Stimulated activated CD8-positive, alpha-beta memory T cell treated with anti-CD3 and anti-CD28 coated beads, Interleukin-4, amount 100 ng/mL, for 48 hours (primary cell): ENCODE data around the gene FLAD1.

Source experiments
- DNase-seq: peaks from one replicate; pipeline ENCODE4 v3.0.0-alpha.2; 2020

Gene FLAD1

DNA sequence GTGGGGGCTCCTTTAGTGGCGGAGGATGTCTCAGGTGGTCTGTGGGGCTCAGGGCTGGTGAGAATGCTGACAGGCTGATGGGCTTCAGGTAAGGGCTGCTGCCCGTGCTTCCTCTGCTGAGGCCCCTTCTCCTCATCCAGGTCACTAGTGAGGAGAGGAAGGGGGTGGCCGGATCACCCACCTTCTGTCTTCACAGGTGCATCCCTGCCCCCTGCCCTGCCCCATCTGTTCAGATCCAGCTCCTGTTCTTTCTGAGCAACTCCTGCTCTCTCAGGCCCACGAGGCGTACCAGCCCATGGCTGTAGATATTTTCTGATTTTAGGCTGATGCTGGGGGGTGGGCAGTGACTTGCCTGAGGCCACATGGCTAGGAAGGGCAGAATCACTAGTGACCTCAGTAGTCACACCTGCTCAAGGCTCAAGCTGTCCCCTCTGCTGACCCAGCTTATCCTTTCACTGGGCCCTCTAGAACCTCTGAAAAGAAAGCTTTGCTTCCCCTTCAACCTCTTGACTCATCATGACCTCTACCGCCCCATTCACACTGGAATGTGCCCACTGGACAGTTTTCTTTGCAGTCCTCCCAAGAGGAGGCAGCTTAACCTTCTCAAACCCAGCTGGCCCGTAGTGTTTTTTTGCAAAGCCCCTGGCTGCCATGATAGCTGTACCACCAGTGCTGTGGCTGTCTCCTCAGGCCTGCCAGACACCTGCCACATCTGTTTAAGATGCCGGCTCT, 35.6 kb downstream of the FLAD1 start:
- DNase-seq = no peak

DNA sequence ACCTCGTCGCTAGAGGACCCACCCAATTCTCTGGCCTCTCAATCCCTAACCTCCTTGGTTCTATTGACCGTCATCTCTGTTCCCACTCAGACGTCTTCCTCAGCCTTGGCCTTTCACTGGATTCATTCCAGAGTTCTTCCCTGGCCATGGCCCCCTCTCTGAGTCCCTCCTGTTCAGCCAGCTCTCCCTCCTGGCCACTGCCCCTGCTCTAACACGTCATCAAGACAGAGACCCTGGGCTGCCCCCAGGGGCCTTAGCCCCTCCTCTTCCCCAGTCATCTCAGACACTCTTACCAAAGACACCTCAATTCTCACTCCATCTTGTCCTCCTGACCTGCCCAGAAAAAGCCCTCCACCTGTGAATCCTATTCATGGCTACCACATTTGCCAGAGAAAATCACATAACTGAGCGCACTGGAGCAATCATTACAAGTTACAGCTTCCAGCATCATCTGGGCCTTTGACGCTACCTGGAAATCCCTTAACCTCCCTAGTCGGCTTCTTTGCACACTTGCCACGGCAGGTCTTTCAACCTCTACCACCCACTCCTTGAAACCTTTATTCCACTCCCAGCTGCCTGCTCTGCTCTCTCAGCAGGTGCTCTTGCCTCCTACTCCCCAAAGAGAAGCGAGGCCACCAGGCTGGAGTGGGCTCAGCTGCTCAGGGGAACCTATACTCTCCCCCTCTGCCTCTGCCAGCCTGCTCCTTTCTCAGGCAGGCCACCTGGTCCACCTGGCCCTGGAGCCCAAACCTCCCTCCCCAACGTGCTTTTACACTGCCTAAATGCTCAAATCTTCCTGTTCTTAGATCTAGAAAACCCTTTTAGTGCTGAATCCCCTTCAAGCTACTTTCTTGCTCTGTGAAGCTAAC, 36.5 kb downstream of the FLAD1 start:
- DNase-seq = no peak

DNA sequence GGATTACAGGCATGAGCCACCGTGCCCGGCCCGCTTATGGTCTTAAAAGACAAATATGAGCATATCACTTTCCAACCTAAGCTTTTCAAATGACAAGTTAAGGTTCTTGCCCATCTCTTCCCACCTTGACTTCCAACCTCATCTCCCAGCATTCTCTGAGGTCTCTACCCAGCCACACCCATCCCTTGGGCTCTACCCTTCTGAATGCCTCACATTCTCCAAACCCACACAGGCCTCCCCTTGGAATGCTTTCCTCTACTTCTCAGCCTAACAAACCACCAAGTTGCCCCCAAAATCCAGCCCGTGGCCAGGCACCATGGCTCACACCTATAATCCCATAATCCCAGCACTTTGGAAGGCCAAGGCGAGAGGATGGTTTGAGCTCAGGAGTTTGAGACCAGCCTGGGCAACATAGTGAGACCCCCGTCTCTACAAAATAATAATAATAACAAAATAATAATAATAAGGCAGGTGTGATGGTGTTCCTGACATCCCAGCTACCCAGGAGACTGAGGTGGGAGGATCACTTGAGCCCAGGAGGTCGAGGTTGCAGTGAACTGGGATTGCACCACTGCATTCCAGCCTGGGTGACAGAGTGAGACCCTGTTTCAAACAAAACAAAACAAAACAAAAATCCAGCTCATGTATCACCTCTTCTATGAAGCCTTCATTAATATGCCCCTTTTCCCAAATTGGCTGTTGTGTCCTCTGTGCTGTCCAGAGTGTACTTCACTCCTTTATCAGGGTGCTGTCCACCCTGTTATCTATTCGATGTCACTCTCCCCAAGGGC, 39.2 kb downstream of the FLAD1 start:
- no peak for DNase-seq

DNA sequence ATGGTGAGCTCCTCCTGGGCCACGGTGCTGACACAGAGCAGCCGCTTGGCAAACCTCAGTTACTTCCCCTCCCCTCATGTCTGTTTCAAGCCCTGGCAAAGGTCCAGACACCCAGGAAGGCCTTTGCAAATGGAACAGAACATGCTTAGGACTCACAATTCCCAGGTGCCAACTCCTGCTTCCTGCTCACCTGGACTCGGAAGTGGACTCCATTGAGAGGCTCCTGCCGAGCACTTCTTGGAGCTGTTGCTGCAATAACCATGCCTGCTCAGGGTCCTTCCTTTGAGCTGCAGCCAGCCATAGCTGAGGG, 39.7 kb downstream of the FLAD1 start:
- DNase-seq = no peak

DNA sequence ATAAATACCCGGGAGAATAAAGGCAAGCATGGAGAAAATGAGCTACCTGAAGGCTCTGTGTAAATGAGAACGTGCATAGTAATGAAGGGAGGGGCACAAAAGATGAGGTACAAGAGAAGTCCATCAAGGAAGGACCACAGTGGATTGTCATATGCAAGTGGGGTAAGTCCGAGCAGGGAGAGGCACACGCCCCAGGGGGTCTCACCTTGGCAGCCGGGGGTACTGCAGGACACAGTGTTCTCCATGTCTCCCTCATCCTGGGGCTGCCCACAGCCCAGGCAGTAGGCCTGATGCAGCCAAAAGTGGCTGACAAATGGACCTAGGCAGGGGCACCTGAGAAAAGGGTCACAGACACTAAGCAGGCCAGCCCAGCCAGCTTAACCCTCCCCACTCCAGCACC, 40.5 kb downstream of the FLAD1 start:
- no peak for DNase-seq

DNA sequence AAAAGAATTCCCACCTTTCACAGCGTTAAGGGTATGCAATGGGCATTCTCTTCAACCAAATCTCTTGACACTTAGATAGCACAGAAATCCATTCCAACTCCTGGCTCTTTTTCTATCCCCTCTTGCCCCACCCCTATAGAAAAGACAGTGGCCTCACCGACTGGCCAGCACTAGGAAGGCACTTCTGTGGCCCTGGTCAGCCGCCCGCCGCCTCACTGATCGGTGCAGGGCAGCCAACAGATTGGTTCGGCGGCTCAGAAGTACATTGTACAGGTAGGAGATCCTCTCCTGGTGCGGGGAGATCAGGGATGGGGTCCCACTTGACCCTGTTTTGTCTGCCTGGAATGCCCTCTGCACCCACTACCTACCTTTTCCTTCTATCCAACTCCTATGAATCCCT, 41.2 kb downstream of the FLAD1 start:
- no peak for DNase-seq

DNA sequence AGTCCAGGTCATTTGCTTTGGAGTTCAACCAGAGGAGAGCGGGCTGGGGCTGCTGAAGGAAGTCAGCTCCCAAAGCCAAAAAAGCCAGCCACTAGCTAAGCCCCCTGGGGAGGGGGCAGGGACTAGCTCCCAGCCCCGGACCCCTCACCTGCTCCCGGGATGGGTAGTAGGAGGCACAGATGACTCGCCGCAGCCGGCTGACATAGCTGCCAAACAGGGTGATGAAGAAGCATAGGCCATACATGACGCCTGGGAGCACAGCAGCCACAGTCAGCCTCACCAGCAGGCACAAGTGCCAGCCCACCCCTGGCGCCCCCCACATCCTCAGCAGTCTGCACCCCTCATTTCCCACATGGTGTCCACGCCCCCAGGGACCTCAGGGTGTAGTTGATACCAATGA, 43.0 kb downstream of the FLAD1 start:
- DNase-seq = no peak

DNA sequence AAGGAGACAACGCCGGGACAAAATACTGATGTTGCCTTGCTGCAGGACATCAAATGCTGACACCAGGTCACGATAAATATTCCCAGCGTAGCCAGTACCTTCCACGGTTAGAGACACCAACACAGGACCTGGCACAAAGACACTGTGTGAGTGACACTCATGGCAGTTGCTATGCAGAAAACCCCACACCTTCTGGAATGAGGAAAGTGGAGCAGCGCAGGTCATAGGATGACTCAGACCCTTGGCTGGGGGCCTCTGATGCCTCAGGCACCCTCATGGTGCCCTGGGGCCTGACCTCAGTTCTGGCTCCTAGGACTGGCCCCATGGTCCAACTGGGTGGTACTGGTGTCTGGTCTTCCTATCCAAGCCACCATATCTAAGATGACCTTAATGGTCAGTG, 43.4 kb downstream of the FLAD1 start:
- no peak for DNase-seq

DNA sequence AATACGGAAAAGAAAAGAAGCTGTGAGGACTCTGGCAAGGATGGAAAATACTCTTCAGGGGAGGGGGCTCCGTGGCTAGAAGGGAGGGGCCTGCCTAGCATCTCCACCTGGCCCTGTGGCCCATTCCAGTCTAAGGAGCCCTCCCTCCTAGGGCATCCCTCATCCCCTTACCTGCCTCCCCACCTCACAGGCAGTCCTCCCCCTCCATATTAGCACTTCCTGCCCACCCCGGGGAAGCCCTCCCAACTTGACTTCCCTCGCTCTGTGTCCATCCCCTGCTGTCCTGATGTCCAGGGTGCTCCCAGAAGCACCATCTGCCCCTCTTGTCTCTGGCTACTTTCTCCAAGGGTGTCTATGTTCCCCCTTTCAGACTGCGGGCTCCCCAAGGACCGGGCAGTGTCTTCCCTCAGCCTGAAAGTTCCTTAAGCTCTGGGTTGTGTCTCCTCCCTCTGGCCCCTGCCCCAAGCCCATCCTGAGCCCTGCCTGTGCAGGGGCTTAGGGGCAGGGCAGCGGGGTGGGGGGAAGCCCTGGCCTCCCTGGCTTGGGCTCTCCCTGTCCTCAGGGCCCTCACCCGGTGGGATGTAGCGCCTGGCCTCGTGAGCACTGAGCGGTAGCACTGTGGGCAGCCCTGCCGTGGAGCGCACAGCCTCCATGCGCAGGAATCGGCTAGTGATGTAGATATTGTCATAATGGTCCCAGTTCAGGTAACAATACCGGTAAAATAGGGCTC, 46.5 kb downstream of the FLAD1 start:
- DNase-seq = no peak

DNA sequence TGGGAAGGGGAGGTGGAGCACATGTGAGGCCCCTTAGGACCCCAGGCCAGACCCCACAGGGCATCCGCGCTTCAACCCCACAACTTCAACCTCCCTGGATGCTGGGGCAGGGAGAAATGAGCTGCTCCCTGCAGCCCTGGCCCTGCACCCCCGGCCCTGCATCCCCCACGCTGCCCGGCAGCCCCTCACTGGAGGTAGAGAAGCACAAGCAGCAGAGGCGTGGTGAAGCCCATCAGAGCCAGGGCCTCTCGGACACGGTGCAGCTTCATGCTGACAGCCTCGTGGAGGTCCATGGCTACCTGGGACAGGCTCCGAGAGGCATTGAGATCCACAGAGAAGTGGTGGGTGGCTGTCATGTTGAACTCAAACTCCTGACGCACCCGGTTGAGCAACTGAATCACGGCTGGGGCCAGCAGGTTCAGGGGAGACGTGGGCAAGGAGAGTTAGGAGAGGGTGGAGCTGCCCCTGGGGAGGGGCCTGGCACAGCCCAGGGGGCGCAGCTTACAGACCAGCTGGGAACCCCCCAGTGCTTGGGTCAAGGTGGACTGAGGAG, 47.2 kb downstream of the FLAD1 start:
- no peak for DNase-seq

DNA sequence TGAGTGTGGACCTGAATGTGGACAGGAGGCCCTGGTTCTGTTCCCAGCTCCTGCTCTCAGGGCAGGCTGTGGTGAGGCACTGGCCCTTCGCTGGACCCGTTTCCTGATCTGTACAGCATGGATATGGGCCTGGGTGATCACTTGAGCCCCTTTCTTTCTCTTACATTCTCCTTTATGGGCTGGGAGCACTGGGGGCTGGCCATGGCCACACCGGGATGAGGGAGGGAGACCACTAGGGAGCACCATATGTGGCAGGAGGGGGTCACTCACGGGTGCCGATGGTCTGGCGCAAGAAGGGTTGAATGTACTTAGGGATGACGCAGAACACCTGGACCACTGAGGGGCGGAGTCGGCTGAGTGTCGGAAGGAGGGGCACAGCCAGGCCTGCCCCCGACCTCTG, 47.8 kb downstream of the FLAD1 start:
- no peak for DNase-seq

DNA sequence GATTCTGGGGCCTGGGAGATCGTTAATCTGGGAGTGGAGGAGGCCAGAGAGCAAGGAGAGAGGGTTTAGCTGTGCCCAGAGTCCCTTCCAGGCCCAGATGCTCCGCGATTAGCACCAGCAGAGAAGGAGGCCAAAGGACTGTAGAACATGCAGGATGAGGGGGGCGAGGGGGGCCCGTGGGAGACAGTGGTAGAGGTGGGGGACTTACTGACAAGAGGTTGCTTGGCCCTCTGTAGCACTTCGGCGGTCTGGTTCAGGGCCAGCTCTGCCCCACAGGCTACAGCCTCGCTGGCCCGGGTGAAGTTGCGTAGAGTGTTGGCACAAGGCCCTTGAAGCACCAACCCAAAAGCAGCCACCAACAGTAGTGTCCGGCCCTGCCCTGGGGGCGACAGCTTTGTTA, 49.7 kb downstream of the FLAD1 start:
- no peak for DNase-seq

DNA sequence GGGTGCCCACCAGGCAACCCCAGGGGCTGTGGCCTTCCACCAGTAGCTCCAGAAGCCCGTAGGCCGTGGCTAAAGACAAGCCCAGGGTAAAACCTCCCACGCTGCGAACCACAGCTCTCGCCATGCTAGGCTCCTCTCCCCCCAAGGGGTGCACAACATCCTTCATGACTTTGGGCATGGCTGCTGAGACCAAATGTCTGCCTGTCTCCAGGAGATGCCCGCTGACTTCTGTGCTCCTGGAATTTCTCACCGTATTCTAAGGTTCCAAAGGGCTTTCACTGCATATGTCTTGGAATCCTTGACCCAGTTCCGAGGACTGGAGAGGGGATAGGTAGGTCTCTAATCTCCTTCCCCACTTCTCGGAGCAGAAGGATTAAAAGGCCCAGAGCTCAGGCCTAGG, 50.4 kb downstream of the FLAD1 start, which contains the start of the genes DCST1 and DCST2:
TSS of gene DCST1 (plus strand) at position 301 of the 400 bp plus-strand sequence. CDS start 213 bp downstream, outside the sequence.
TSS of gene DCST2 (minus strand) at position 258 of the 400 bp plus-strand sequence. CDS start at position 178, 80 bp downstream.
- DNase-seq = no peak

DNA sequence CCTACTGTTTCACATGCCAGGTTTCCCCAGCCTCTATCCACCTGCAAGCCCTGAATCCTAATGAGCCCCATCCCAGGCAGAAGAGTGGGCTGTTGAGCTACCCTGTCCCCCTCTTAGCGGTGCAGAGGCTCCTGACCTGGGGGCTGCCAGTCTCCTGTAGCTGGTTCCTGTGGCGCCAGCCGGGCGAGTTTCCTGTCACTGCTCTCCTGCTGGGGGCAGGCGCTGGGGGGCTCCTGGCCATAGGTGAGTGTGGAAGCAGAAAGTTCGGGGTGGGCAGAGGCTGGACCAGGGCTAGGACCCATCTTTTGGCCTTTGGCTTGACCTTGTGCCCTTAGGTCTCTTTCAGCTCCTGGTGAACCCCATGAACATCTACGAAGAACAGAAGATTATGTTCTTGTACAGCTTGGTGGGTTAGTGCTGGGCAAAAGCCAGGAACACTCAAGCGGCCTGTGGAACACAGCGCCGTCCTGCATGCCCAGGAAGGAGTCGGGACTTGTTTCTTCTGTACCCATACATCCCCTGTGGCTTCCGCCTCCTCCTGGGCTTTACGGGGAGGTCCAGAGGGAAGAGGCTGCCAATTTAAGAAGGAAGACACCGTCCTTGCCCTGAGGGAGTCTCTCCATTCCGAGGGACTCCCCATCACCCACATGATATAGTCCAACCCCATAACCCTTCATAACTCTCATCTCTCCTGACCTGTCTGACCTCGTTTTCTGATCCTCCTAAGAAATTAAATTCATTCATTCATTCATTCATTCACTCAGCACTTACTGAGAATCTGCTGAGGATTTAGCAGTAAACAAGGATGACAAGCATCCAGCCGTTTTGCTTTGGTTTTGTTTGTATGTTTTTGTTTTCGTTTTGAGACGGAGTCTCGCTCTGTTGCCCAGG, 51.4 kb downstream of the FLAD1 start:
- DNase-seq = no peak

DNA sequence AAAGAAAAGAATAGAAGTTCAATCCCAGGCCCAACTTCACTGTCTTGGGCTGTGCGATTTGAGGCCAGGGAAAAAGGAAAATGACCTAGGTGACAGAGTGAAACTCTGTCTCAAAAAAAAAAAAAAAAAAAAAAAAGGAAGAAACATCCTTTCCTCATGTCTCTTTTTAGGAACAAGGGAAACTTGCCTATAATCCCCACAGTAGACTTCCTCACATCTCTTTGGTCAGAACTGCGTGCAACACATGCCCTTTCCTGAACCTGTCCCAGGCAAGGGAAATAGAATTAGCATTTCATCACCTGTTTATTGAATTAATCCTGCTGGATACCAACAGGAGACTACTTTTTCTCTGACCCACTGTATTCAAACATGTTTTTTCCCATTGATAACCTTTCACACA, 52.8 kb downstream of the FLAD1 start:
- DNase-seq = no peak

DNA sequence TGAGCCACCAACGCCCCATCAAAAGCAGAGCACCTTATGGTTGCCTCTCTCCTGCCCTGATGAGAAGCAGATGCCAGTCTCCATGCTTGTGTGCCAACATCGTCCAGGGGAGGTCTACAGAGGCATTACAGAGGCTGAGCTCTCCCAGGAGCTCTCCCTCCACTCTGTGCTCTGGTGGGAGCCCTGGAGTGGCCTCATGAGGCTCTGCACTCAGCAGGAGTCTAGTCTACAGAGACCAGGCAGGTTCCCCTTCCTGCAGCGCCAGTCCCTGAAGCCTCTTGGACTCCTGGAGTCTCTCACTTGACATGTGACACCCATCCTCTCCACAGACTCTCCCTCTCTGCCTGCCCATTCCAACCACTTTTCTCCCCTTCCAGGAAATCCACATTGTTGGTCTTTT, 53.9 kb downstream of the FLAD1 start:
- no peak for DNase-seq

DNA sequence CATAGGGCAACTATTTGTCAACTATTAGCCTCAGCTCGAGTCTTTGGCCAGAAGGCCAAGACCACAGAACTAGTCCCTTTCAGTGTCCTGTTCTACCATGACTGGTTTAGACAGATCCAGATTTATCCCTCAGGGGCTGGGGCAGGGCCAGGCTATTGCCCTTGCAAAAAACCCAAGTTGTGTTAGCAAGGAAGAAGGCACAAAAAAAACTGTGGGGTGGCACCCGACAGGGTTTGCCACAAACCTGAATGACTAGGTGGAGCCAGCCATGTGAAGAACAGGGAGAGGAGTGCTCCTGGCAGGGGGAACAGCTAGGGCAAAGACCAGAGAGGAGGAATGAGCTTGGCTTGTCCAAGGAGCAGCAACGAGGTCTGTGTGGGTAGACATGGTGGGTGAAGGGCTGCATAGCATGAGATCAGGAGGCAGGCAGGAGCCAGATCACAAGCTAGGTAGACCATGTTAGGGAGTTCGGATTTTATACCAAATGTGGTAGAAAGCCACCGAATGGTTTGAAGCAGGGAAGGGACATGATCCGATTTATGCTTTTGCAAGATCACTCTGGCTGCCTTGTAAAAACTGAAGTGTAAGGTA, 54.8 kb downstream of the FLAD1 start:
- DNase-seq = no peak

DNA sequence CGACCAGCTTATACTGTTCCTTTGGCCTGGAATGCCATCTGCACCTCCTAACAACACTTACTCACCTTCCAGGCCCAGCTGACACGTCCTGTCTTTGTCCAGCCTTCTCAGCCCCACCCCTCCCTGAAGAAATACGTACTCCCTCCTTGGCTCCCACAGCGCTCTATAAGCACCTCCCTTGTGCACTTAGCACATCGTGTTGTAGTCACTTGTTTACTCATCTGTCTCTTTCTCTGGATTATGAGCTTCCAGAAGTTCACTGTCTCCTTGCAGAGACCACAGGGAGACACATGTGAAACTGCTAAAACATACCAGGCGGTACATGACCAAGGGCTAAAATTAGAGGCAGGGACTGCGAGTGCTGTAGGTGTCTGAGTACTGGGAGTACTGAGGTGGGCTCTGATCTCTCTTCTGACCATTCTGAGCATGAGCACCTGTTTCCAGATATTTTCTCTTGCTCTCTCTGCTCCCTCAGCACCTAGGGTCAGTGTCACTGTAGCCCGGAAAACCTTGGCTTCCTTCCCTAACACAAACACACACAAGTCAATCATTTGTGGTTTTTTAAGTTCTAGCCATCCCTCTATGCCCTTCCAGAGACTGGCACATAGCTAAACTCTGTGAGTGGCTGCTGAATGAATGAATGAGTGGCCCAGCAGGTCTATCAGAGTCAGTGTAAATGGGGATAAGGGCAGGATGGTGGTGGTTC, 55.6 kb downstream of the FLAD1 start:
- DNase-seq = no peak

DNA sequence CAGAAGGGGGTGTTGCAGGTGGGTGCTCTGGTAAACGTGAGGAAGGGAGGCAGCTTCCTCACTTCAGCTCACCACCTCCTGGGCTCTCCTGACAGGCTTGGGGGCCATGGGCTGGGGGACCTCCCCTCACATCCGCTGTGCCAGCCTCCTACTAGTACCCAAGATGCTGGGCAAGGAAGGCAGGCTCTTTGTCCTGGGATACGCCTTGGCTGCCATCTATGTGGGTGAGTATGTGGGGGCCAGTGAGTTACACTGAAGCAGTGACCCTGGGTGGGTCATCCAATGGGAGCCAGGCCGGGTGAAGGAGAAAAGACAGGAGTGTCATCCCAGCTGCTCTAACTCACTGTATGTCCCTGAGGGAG, 56.1 kb downstream of the FLAD1 start:
- DNase-seq = no peak

DNA sequence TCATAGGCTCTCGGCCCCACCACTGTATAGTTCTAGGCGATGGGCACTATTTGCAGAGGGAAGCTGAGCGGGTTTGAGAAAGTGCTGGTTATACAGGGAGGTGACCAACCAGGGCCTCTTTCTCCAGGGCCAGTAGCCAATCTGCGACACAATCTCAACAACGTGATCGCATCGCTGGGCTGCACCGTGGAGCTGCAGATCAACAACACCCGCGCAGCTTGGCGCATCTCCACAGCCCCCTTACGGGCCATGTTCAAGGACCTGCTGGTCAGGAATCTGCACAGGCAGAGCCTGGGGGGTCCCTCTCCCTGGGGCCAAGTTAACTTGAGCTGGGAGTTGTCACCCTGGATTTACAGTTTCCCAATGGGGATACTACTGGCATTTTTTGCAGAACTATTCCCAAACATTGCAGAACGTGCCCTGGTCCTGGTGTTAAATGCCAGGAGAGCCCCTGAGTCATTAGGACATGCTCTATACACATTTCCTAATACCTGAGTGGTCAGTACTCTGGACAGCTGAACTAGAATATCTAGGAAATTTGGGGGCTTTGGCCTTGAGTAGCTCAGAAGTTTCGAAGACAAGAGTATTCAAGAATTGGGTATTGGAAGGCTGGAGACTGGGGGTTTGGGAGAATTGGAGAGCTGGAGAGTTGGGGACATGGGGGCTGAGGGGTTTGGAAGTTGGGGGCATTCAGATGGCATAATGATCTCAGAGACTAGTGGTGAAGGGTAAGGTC, 57.4 kb downstream of the FLAD1 start:
- DNase-seq = no peak
